A673 (cell line): ENCODE data around the gene FCHSD2. TPM values are rescaled to one million over a fixed set of nuclear protein-coding genes. Genes with fewer than 3 reads are reported as not detected.

Experiments
- BruUV-seq: library from RNA; stranded (reverse); fragments of 400-500 nt; replicated peaks from 2 replicates; lab custom pipeline; 2021; lab: Mats Ljungman, UMichigan
- CTCF ChIA-PET: fragments of 300-600 bp; sonication (Branson Sonifier 250); formaldehyde crosslinking; loops from one replicate; lab custom pipeline; 2022; ENCODE audit warnings: antibody characterized with exemption; lab: Charles Lee
- POLR2A ChIA-PET: fragments of 300-600 bp; sonication (Branson Sonifier 250); formaldehyde crosslinking; loops from one replicate; lab custom pipeline; 2022; ENCODE audit warnings: antibody characterized with exemption; ENCODE audit not compliant: low non-redundant PET; lab: Charles Lee
- DNase-seq: peaks from one replicate; pipeline ENCODE4 v3.0.0-alpha.2; 2015; ENCODE audit warnings: low spot score
- H3K27ac ChIP-seq: fragments of 200-600 bp; sonication (generic); 2 replicates; pipeline ENCODE4 v1.5.1; 2016; ENCODE audit warnings: mixed run types, low read depth, mild to moderate bottlenecking, mixed read lengths, antibody characterized with exemption, low read length; ENCODE audit not compliant: poor library complexity, severe bottlenecking
- H3K27me3 ChIP-seq: fragments of 200-600 bp; sonication (generic); replicated peaks from 2 replicates; pipeline ENCODE4 v1.6.1; 2017; ENCODE audit warnings: mixed run types, low read depth, mild to moderate bottlenecking, mixed read lengths, antibody characterized with exemption, low read length; ENCODE audit not compliant: insufficient read depth, poor library complexity
- H3K36me3 ChIP-seq: fragments of 200-600 bp; sonication (generic); 2 replicates; pipeline ENCODE4 v1.6.1; 2016; ENCODE audit warnings: mixed run types, mild to moderate bottlenecking, mixed read lengths, antibody characterized with exemption, low read length; ENCODE audit not compliant: insufficient read depth, poor library complexity, severe bottlenecking
- H3K4me1 ChIP-seq: fragments of 200-600 bp; sonication (generic); 2 replicates; pipeline ENCODE4 v1.6.1; 2017; ENCODE audit warnings: mixed run types, mild to moderate bottlenecking, mixed read lengths, antibody characterized with exemption, low read length; ENCODE audit not compliant: insufficient read depth, poor library complexity, severe bottlenecking
- H3K4me3 ChIP-seq: fragments of 200-600 bp; sonication (generic); 2 replicates; pipeline ENCODE4 v1.5.1; 2016; ENCODE audit warnings: low read depth, mixed run types, mild to moderate bottlenecking, mixed read lengths, low read length; ENCODE audit not compliant: poor library complexity, severe bottlenecking
- H3K9me3 ChIP-seq: fragments of 200-600 bp; sonication (generic); 2 replicates; pipeline ENCODE4 v1.6.1; 2016; ENCODE audit warnings: mixed run types, low read depth, mild to moderate bottlenecking, mixed read lengths, antibody characterized with exemption, low read length; ENCODE audit not compliant: poor library complexity, severe bottlenecking
- CTCF ChIP-seq: fragments of 300-800, 200-600 bp; sonication (generic); conservative IDR thresholded peaks from 2 replicates; pipeline ENCODE4 v1.5.1; 2017; ENCODE audit warnings: low read depth, mild to moderate bottlenecking, antibody characterized with exemption, low read length, moderate library complexity, mixed read lengths
- EZH2 ChIP-seq: fragments of 200-600 bp; sonication (generic); IDR thresholded peaks from 2 replicates; pipeline ENCODE4 v1.6.1; 2017; ENCODE audit warnings: borderline replicate concordance, low read depth, mild to moderate bottlenecking, mixed read lengths, antibody characterized with exemption, low read length; ENCODE audit not compliant: poor library complexity, severe bottlenecking
- intact Hi-C: fragments of 100-400 bp; cut with micrococcal nuclease; formaldehyde crosslinking; loops from one replicate; pipeline ENCODE4 v1.10.0; 2022; ENCODE audit not compliant: unreplicated experiment
- total RNA-seq: library from RNA; stranded (reverse); gene quantifications from 2 replicates; pipeline ENCODE4 v1.2.3, GENCODE V29; 2021

The FCHSD2 gene
- total RNA-seq, 1 experiment from 2014 or later, result 44.7 TPM

GRCh38 chr11:72962084-72962483 lies 180.0 kb downstream of the FCHSD2 start:
- DNase-seq, result peak; percentile 30
- TF ChIP-seq CTCF (no peak), EZH2 (no peak)
- POLR2A ChIA-PET, result interaction anchor here (0.6 kb wide), 1 partner anchor 97 kb away, joined by 4 read pairs; no protein-coding TSS in a partner anchor

GRCh38 chr11:72959998-72960731 lies 182.0 kb downstream of the FCHSD2 start:
- H3K36me3 ChIP-seq, result no peaks in the 10 kb centered on the region
- intact Hi-C loops, result no loop called here
- no peak overlapping the region for H3K27ac ChIP-seq
- no peak for DNase-seq
- no TSS peak for BruUV-seq
- POLR2A ChIA-PET, result no interaction called here
- CTCF ChIA-PET, result no interaction called here
- no peaks in the 10 kb centered on the region for H3K27me3 ChIP-seq
- TF ChIP-seq EZH2, result no peak
- no peak for TF ChIP-seq CTCF
- H3K4me3 ChIP-seq, result no peak overlapping the region
- peaks cover 5% of the 10 kb centered on the region for H3K4me1 ChIP-seq
- no peaks in the 10 kb centered on the region for H3K9me3 ChIP-seq

More at GRCh38 chr11:72962084-72962483, 180.0 kb downstream of the FCHSD2 start:
- Histone ChIP-seq H3K36me3 (no peaks in the 10 kb centered on the region), H3K27ac (peak overlapping the region; percentile 41), H3K9me3 (no peaks in the 10 kb centered on the region), H3K4me1 (peaks cover 5% of the 10 kb centered on the region), H3K27me3 (no peaks in the 10 kb centered on the region), H3K4me3 (no peak overlapping the region)
- no TSS peak for BruUV-seq
- intact Hi-C loops, result no loop called here
- CTCF ChIA-PET, result no interaction called here

DNA sequence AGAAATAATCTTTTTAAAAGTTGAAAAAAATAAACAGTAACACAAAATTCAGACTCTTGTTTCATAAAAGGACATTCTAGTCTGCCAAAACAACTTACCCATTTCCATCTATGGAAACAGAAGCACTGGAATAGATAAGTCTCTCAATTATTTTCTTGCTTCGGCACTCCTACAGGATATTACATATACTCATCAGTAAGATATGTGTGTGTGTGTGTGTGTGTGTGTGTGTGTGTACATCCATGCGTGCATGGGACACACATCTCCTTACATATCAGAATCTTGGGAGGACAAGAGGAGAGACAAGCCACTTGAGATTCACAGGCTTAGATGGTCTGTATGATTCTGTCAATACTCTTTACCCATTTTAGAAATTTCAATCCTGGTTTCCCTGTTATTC lies 183.3 kb downstream of the FCHSD2 start:
- H3K4me3 ChIP-seq, result no peak overlapping the region
- no peaks in the 10 kb centered on the region for H3K36me3 ChIP-seq
- no peak for DNase-seq
- POLR2A ChIA-PET, result no interaction called here
- H3K27ac ChIP-seq, result no peak overlapping the region
- peaks cover 5% of the 10 kb centered on the region for H3K4me1 ChIP-seq
- no peaks in the 10 kb centered on the region for H3K9me3 ChIP-seq
- no TSS peak for BruUV-seq
- no peaks in the 10 kb centered on the region for H3K27me3 ChIP-seq
- intact Hi-C loops, result no loop called here
- CTCF ChIA-PET, result no interaction called here
- TF ChIP-seq CTCF, result no peak
- no peak for TF ChIP-seq EZH2
